ENCODE results near the gene ATP11A. TPM values are rescaled to one million over a fixed set of nuclear protein-coding genes. Genes with fewer than 3 reads are reported as not detected.

Gene ATP11A
- total RNA-seq, 1 donor from 2014 or later = 109 TPM

GRCh38 chr13:112645327-112645914, 44.4 kb upstream of the ATP11A start:
- H3K4me1 Mint-ChIP-seq (ENCODE audit: low read depth) = peaks cover 1% of the 10 kb centered on the region
- no peak overlapping the region for H3K27ac Mint-ChIP-seq
- H3K4me3 Mint-ChIP-seq (ENCODE audit: low read depth) = no peak overlapping the region

GRCh38 chr13:112647256-112647655, 42.6 kb upstream of the ATP11A start:
- no peaks in the 10 kb centered on the region for H3K36me3 Mint-ChIP-seq (ENCODE audit: insufficient read depth)
- no peak for TF ChIP-seq CTCF (IDR thresholded peaks at IDR 0.05; ENCODE audit: unreplicated experiment)
- H3K4me3 Mint-ChIP-seq (ENCODE audit: low read depth) = no peak overlapping the region

More at GRCh38 chr13:112645327-112645914, 44.4 kb upstream of the ATP11A start:
- no peak for TF ChIP-seq CTCF (IDR thresholded peaks at IDR 0.05; ENCODE audit: unreplicated experiment)
- Mint-ChIP-seq H3K27me3 (peaks cover 17% of the 10 kb centered on the region), H3K36me3 (ENCODE audit: insufficient read depth) (no peaks in the 10 kb centered on the region), H3K9me3 (ENCODE audit: low read depth) (no peaks in the 10 kb centered on the region)
- DNase-seq (ENCODE audit: low spot score, unreplicated experiment) = no peak

GRCh38 chr13:112648101-112648500, 41.7 kb upstream of the ATP11A start:
- H3K27me3 Mint-ChIP-seq = peaks cover 33% of the 10 kb centered on the region
- TF ChIP-seq CTCF (IDR thresholded peaks at IDR 0.05; ENCODE audit: unreplicated experiment) = no peak
- H3K27ac Mint-ChIP-seq = no peak overlapping the region
- H3K36me3 Mint-ChIP-seq (ENCODE audit: insufficient read depth) = no peaks in the 10 kb centered on the region
- peaks cover 1% of the 10 kb centered on the region for H3K4me1 Mint-ChIP-seq (ENCODE audit: low read depth)
- no peaks in the 10 kb centered on the region for H3K9me3 Mint-ChIP-seq (ENCODE audit: low read depth)
- H3K4me3 Mint-ChIP-seq (ENCODE audit: low read depth) = no peak overlapping the region
- no peak for DNase-seq (ENCODE audit: low spot score, unreplicated experiment)

More at GRCh38 chr13:112647256-112647655, 42.6 kb upstream of the ATP11A start:
- no peak for DNase-seq (ENCODE audit: low spot score, unreplicated experiment)
- Mint-ChIP-seq H3K27ac (no peak overlapping the region), H3K4me1 (ENCODE audit: low read depth) (peaks cover under 1% of the 10 kb centered on the region), H3K27me3 (peaks cover 28% of the 10 kb centered on the region), H3K9me3 (ENCODE audit: low read depth) (no peaks in the 10 kb centered on the region)

GRCh38 chr13:112648966-112649690, 40.7 kb upstream of the ATP11A start:
- no peaks in the 10 kb centered on the region for H3K36me3 Mint-ChIP-seq (ENCODE audit: insufficient read depth)
- peaks cover 1% of the 10 kb centered on the region for H3K4me1 Mint-ChIP-seq (ENCODE audit: low read depth)
- H3K27ac Mint-ChIP-seq = no peak overlapping the region
- DNase-seq (ENCODE audit: low spot score, unreplicated experiment) = no peak
- H3K27me3 Mint-ChIP-seq = peaks cover 34% of the 10 kb centered on the region
- no peak for TF ChIP-seq CTCF (IDR thresholded peaks at IDR 0.05; ENCODE audit: unreplicated experiment)
- H3K4me3 Mint-ChIP-seq (ENCODE audit: low read depth) = no peak overlapping the region
- no peaks in the 10 kb centered on the region for H3K9me3 Mint-ChIP-seq (ENCODE audit: low read depth)

- H3K27ac Mint-ChIP-seq = no peak overlapping the region
- no peaks in the 10 kb centered on the region for H3K9me3 Mint-ChIP-seq (ENCODE audit: low read depth)
- H3K4me3 Mint-ChIP-seq (ENCODE audit: low read depth) = no peak overlapping the region
Observed at GRCh38 chr13:112651311-112651710, 38.5 kb upstream of the ATP11A start.

More at GRCh38 chr13:112651311-112651710, 38.5 kb upstream of the ATP11A start:
- H3K36me3 Mint-ChIP-seq (ENCODE audit: insufficient read depth) = no peaks in the 10 kb centered on the region
- peaks cover 1% of the 10 kb centered on the region for H3K4me1 Mint-ChIP-seq (ENCODE audit: low read depth)
- H3K27me3 Mint-ChIP-seq = peaks cover 26% of the 10 kb centered on the region
- no peak for TF ChIP-seq CTCF (IDR thresholded peaks at IDR 0.05; ENCODE audit: unreplicated experiment)
- no peak for DNase-seq (ENCODE audit: low spot score, unreplicated experiment)
